NCI-H524 (cell line): ENCODE data around the gene CDT1.

ENCODE experiments used
- DNase-seq, 2 experiments: peaks; one replicate each; lab custom pipeline; 2025; lab: John Stamatoyannopoulos, UW

Gene CDT1

DNA sequence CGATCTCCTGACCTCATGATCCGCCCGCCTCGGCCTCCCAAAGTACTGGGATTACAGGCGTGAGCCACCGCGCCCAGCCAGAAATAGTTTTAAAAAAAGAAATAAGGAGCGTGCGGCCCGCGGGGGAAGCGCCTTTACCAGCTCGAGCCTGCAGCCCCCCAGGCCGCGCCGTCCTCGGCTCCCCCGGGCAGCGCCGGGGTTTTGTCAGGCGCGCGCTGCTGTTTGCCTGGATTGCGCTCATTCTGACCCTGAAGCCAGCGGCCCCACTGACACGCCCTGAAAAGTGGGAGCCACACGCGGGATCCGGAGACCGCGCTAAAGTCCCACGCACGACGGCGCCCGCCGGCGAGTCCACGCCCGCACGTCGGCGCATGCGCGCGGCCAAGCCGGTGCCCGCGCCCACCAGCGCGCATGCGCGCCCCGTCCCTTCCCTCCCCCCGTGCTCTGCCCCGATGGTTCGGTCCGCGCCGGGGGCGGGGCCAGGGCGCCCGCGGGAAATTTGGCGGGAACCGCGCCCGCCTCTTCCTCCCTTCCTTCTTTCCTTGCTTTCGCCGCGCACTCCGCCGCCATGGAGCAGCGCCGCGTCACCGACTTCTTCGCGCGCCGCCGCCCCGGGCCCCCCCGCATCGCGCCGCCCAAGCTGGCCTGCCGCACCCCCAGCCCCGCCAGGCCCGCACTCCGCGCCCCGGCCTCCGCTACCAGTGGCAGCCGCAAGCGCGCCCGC lies at the start of gene CDT1:
TSS of gene CDT1 (plus strand) at position 526 of the 724 bp plus-strand sequence. CDS start at position 569, 43 bp downstream.
- DNase-seq, result peak; percentile 64 to 87

DNA sequence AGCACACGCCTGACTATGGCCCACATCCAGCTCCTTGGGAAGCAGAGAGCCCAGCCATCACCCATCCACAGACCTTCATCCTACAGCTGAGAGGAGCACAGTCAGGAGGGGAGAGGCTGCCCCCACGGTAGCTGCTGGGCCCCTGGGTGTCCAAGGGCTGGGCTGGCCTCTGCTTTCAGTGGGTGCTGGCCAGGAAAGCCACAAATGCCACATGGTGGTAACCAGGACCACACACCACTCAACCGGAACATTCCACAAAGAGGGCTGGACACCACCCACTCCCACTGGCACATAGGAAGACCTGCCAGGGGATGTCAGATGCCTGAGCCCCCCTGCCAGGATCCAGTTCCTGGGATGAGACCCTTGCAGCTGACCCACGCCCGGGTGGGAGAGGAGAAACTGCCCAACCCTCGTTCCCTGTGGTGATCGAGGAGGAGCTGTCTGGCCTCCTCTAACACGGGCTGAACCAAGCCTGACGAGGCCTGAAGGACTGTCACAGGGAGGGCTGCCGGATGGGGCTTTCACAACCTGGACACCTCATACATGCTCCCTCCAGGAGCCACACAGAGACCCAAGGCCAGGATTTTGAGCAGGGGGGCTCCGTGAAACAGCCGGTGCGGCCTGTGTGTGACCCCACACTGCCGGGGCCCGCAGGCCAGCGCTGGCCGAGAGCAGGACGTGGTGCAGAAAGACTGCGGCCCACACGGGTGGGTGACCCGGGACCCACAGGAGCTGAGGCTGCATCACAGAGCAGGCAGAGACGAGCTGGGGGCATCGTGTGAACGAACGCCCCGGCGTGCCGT lies 49.3 kb upstream of the CDT1 start:
- no peak for DNase-seq

DNA sequence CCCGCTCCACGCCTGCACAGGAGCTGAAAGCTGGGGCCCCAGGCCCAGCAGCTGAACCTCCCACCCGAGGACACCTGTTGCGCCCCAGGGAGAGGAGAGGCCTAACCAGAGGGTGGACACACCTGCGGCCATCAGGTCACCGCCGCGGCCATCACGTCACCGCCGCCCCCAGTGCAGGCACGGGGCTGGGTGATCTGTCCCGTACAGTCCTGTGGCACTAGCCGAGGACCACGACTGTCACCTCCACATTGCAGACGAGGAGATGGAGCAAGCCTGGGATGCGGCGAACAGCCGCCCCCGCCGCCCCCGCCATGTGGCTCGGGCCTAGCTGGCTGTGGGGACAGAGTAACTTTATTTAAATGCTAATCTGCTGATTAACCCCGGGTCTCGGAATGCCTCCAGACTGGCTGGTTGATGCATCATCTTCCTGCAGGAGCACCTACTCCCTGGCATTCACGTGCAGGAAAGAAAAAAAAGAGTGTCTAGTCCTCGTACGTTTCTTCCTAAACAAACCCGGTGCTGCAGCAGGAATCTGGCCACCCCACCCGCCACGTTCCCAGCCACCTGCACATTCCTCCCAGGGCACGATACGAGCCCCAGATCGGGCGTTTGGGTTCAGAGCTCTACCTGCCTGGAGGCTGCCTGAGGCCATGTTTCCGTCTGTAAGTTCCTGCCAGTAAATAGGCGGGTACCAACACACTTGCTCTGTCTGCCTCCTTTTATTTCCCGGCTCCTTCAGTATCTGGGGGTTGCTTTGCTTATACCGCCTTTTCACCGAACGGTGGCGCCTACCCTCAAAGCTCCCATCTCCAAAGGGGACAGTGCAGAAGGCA lies 48.5 kb upstream of the CDT1 start:
- DNase-seq, result no peak

DNA sequence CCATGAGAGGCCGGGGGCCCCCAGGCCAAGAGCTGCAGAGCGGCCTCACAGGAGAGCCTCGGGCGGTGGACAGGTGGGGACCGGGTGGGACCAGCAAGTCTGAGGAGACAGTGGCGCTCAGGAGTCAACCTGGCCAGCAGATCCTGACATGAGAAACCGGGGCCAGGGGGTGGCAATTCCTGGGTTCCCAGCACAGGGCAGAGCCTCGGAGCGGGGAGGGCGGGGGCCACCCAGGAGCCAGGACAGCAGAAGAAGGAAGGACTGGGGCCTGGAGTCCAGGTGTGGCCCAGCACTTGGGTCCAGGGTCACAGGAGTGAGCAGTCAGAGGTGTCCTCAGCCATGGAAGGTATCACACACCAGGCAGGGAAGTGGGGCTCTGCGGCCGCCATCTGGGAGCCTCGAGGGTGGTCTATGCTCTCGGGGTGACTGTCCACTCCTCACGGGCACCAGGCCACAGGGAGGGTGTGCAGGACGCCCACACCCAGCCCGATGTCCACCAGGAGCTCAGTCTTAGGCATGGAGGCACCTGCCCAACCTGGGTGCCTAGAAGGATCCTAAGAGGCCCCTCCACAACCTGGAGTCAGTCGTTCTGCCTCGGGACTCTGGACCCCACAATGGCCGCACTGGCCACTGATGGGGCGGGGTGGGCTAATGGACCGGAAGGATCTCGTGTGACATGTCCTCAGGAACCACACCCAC lies 47.7 kb upstream of the CDT1 start:
- no peak for DNase-seq

DNA sequence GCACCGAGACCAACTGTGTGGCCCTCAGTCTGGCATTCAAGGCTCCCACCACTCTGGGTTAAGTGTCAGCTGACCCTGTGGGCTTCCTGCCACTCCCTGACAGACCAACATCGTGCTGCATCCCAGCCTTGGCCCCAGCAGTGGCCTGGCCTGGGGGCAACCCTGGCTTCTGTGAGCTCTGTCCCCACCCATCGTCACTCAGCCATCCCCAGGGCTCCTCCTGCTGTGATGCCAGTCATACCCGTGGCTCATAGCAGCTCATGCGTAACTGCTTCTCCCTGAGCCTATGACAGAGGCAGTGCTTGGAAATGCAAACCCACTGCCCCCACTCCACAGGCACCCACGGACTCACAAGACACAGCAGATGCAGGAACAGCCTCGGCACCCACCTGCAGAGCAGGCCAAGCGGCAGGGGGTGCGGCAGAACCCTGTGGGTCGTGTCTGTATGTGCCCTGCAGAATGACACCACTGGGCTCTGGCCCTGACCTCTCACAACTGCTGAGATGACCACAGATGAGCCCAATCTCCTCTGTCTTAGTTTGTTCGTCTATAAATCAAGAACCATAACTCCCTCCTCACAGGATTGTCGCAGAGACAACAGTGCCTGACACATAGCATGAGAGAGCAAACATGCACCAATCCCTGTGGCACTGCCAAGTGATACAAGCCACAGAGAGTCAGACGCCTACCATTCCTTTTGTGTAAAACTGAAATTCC lies 45.2 kb upstream of the CDT1 start:
- no peak for DNase-seq

DNA sequence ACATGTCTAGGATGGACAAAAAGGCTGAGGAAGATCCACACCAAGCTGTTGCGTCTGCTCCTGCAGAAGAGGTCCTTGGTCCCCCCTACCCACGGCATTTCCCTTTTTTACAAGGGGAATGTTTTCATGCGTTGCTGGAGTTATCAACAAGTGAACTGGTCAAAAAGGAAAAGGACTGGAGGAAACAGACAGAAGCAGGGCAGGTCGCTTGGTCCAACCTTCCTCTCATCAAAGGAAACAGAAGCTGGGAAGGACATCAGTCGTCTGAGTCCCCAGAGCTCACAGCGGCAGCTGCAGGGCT lies 44.7 kb upstream of the CDT1 start:
- DNase-seq, result no peak

DNA sequence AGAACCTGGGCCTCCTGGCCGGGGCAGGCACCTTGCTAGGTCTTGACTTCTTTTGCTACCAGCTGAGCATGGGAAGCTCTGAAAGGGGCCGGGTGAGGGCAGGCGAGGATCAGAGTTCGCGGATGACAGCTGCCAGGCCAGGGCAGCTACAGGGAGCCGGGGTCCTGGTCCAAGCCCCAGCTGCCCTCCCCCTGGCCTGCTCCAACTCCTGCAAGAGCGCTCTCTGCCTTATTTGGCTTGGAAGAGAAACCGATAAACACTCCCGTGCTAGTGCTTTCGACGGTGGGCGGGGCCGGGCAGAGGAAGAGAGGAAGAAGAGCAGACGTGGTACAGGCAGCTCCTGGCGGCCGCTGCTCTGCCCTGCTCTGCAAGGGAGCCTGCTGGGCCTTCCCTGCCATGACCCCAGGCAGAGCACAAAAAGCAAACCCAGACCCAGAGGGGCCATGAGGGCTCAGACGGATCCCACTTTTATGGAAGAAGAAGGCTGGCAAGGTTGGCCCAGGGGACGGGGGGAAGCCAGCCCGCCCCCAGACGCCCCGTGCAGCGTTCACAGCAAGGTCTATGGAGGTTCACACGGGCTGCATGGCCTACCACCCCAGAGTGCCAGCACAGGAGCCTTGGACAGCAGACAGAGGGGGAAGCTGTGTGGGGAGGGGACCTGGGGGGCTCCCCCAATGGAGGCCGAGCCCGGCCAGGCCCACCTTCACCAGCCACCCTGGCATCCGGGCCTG lies 44.2 kb upstream of the CDT1 start:
- DNase-seq, result no peak

DNA sequence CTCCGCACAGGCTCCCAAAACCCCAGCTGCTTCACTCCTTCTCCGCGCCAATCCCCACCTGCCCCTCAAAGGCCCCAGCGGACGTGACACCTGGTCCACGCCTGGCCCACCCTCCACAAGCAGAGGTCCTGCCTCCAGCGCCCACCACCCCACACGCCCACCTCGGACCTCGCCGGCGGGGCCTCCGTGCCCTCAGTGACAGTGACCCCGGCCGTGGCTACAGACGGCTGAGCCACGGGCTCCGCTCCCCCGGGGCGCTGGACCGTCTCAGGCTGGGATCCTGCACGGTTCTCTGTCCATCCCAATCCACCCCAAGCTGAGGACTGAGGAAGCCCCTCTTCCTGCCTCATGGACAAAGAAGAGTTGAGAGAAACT lies 43.6 kb upstream of the CDT1 start:
- DNase-seq, result no peak

DNA sequence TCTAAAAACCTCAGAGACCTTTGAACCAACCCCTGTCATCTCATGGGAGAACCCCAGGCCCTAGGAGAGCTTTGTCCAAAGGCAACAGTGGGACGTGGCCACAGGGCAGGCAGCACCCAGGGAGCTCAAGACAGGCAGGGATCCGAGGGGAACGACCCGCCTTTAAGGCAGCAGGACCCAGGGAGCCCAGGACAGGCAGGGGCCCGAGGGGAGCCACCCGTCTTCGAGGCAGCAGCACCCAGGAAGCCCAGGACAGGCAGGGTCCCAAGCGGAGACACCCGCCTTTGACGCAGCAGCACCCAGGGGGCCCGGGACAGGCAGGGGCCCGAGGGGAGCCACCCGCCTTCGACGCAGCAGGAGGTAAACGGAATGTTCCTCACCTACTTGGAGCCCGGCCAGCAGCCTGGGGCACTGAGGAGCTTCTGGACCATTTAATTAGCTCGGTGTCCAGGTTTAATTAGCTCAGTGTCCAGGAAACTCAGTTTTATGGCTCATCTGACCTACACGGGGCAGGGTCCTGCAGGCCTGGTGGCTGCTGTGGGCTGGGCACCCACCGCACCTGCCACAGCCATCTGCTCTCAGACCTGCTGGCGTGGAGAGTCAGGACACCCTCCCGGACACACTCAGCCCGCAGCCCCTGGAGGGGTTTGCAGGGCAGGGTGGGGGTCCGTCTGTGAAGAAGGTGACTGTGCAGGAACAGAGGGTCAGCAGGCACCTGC lies 43.0 kb upstream of the CDT1 start:
- no peak for DNase-seq

DNA sequence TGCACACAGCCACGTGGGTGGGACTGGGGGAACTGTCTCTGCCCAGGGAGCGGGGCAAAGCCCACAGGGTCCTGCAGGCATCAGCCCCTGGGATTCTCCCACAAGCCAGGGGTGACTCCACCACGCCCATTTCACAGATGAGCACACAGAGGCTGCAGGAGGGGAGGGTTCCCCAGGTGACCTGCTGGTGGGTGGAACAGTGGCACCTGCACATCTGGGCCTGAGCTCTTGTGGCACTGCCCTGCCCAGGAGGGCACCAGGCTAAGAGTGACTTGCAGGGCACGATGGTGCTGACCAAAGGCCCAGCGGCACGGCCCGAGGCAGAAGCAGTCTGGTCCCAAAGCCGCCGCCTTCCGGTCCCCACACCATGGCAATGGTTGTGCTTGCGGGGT lies 42.5 kb upstream of the CDT1 start:
- no peak for DNase-seq

DNA sequence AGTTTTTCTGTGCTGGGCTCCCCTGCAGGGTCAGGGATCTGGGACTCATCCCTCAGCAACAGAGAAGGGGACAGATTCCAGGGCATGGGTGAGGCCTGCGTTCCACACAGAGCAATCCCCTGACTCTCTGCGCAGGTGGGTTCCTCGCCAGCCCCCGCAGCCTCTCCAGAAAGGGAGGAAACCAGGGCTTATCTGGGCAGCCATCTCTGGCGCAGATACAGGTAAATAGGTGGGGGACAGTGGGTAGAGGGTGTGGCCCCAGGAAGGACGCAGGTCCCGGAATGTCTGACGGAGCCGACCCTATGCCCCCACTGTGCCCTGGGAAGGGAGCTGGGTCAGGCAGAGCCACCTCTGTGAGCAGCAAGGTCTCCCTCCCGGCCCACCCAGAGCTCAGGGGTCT lies 41.8 kb upstream of the CDT1 start:
- DNase-seq, result no peak

DNA sequence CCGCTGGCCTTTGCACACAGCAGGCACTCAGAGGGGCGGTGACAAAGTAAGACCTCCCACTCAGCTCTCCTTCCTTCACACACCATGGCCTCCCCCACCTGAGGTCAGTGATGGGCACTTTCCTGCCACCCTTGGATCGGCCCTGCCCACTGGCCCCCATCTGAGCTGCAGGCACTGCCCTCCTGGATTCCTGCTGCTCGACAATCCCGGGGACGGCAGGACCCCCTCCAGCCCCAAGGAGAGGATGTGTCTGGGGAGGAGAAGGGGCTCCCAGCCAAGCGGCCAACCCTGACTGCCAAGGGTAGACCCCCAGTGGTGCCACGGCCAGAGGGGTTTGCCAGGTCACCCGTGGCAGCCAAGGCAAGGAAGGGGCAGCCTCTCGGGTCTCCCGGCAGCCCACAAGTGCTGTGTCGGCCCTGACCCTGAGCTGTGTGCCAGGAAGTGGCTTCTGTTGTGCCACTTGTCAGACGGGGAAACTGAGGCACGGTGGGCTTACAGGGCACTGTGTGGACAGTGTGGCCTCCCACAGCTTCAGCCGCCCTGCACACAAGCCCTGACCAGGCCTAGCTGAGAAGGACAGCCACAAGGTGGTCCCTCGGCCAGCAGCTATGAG lies 41.2 kb upstream of the CDT1 start:
- DNase-seq, result no peak

DNA sequence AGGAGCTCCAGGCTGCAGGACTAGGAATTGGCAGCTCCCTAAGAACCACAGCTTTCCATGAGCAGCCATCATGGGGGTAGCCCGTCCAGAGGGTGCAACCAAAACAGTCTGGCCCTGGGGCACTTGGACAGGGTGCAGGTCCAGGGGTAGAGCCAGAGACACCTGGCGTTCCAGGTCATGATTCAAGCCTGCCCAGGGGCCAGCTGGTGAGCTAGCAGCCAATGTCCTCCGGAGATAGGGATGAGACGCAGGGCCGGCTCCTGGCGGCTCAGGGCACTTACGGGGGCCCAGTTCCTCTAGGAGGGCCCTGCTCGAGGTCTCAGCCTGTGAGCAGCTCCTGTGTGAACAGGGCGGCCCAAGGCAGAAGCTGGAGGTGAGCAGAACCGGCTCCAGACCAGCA lies 40.6 kb upstream of the CDT1 start:
- DNase-seq, result no peak

DNA sequence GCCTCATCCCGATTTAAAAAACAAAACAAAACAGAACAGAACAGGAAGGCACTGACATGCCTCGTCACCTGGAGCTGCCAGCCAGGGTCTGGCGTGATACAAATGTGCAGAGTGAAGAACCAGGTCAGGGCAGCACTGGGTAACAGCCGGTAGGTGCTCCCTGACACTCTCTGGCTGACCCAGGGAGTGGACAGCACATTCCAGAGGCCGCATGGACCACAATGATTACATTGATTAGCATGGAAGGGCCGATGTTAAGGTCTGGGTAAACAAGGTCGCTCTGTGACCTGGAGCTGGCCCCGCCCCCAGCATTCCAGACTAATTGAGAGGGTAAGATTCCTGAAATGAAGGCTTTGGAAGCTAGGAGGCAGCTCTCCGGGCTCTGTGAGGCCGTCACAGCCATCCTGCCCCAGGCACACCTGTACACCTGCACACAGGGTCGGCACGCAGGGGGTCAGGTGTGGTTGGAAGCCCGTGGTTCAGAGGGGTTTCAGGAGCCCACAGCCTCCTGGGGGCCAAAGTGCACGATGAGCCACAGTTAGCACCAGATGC lies 40.0 kb upstream of the CDT1 start:
- no peak for DNase-seq

DNA sequence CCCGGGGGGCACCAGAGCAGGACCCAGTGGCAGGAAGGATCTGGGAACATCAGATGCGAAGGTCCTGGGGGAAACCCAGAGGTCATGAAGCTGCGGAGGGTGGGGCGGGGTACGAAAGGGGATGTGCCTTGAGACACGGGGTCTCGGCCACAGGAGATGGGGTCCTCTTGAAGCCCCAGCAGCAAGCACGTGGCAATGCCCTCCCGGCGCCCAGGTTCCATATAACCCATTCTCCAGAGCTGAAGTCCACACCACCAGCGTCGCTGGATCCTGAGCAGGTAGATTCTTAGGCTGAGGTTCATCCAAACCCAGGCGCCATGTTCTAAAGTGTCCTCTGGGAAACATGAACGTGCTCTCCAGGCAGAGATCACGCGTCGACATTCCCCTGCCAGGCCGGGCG lies 39.5 kb upstream of the CDT1 start:
- DNase-seq, result no peak

DNA sequence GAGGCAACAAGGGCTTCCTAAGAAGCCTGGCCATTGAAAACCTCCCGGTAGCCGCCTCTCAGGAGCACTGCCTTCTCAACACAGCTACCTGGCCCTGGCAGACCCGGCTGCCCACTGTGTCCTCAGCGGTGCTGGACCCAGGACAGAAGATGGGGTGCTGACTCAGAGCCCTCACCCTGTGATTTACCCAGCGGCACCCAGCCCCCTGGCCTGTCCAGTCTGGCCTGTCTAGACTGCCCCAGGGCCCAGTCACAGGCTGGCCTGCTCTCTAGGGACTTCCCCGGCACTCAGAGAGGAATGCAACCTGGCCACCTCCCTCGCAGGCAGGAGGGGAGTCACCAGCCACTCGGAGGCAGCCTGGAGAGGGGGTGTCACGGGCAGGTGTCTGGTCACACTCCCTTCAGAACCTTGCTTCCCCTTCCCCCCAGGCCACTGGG lies 38.7 kb upstream of the CDT1 start:
- no peak for DNase-seq

DNA sequence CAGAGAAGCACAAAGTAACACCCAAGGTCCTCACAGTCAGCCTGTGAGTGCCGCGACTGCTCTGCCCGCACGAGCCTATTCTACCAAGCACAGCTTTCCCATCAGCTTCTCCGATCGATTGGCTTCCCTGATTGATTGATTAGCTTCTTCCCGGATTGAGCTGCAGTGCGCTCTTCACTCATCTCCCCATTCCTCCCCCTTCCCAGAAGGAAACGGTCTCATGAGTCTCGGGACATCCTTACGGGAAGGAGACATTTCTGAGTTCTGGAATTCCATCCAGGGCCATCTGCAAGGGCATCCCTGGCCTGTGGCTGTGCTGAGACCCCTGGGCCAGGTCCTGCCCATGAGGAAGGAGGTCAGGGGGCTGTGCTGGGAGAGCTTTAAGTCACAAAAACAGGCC lies 36.6 kb upstream of the CDT1 start:
- DNase-seq, result no peak

DNA sequence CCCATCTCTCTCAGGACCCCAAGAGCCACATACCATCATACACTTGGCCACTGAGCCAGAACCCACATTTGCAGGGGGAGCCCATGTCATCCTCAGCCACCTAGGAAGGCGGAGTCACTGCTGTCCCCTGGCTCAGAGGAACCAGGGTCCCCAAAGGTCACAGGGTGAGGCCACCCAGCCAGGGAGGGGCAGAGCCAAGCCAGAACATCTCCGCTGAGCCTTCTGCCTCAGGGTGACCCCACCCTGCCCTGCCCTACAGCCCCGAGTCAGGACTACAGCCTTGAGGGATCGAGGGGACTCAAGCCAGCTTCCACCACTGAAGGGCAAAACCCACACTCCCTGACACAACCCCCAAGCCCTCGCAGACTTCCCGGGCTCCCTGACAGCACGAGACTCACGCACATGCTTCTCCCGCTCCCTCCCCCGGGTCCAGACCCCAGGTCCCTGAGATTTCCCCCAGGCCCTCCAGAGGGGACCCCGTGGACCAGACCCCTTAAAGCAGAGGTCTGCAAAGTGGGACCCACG lies 36.0 kb upstream of the CDT1 start:
- peak; percentile 75 to 77 for DNase-seq

DNA sequence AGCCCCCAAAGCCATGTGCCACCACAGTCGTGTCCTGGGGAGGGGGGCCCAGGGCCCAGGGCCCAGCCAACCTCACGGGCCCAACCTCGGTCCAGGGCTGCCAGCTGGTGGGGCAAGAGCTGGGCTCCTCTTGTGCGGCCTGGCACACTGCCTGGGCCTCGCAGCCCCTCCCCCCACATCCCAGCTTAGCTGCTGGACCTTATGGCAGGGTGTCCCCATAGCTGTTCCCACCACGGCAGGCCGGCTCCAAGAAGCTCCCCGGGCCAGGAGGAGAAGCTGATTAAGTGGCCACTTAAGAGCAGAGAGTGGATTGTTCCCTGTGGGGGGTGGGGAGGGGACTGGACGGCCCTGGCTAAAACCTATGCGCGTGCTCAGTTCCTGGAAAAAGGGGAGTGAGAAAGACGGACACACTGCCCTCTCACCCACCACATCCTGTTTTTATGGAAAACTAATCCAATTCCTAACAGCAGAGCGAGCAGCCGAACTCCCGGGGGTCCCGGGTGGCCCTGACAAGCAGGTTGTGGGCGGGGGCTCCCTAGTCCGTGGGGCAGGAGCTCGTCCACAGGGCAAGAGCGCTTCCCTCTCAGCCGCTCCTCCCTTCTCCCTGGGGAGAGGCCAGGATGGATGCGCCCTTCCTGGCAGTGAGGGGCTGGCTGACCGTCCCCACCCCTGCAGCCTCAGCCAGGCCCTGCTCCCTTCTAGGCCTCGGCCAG lies 35.4 kb upstream of the CDT1 start:
- peak; percentile 99 for DNase-seq
